ENCODE measurements around the gene OSBPL3. TPM values are rescaled to one million over a fixed set of nuclear protein-coding genes. Genes with fewer than 3 reads are reported as not detected.

Gene OSBPL3
- total and polyA plus RNA-seq, 2 donors (not counting 3 experiments of a cell fraction or from before 2014, with no cell fraction given) = 7.5 to 27.1 TPM

DNA sequence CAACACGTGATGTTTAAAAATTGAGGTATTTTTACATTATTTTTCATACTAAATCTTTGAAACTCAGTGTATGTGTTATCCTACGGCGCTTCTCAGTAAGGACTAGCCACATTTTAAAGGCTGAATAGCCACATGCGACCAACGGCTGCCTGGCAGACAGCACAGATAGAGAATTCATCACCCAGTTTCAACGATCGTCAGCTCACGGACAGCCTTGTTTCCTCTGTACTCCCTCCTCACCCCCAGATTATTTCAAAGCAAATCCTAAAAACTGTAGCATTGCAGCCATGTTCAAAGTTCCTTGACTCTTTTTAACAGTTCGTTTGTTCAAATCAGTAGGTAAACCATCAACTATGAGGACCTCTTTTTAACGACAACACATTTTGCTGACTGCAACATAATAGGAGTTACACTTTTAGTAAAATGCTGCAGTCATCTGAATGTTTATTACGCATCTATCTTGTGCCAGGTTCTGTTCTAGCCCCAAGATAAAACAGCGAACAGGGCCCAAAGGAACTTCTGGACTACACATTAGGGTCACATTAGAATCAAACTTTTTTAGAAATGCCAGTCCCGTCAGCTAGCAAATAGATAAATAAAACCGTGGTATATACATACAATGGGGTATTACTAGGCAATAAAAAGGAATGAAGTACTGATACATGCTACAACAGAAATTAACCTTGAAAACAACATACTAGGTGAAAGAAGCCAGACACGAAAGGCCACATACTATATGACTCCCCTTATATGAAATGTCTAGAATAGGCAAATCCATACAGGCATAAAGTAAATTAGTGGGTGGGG, 5.7 kb downstream of the OSBPL3 start:
- H3K27ac ChIP-seq (ENCODE audit: insufficient read depth, low read depth, low read length) = no peak overlapping the region
- BruUV-seq (replicated peaks) = no TSS peak
- DNase-seq (ENCODE audit: low read depth, low spot score) (no peak), FAIRE-seq (no peak)
- no peak overlapping the region for H3K4me2 ChIP-seq (ENCODE audit: insufficient read depth, low read length)
- no peaks in the 10 kb centered on the region for H3K36me3 ChIP-seq (ENCODE audit: control insufficient read depth in 2 of 2, extremely low read depth in 1 of 2, insufficient read depth in 2 of 2, low read length in 2 of 2)
- dilution Hi-C loops (cut with MboI; ENCODE audit: extremely low pct_ligation_motif_present, low sequenced_read_pairs) (no loop called here), intact Hi-C loops (cut with micrococcal nuclease) (no loop called here)
- no peaks in the 10 kb centered on the region for H3K9me3 ChIP-seq (replicated peaks; ENCODE audit: control insufficient read depth, insufficient read depth, low read length)
- CTCF ChIA-PET = interaction anchor here (1.5 kb wide), 1 partner anchor 154 kb away, joined by 6 read pairs; no protein-coding TSS in a partner anchor
- POLR2A ChIA-PET = no interaction called here
- no peaks in the 10 kb centered on the region for H3K27me3 ChIP-seq (ENCODE audit: control insufficient read depth in 2 of 2, insufficient read depth in 2 of 2, low read length in 2 of 2)
- no peak overlapping the region for H3K9ac ChIP-seq (replicated peaks; ENCODE audit: extremely low read depth, insufficient read depth, low read length)
- TF ChIP-seq POLR2A (IDR thresholded peaks at IDR 0.05; ENCODE audit: low read depth, low read length) = no peak
- TF ChIP-seq FOS (IDR thresholded peaks at IDR 0.05; ENCODE audit: borderline replicate concordance, insufficient read depth, low read length) = no peak
- no peak for TF ChIP-seq EZH2 (IDR thresholded peaks at IDR 0.05; ENCODE audit: borderline replicate concordance, low read depth, low read length, severe bottlenecking)
- H3K4me3 ChIP-seq (replicated peaks in 1 of 3; ENCODE audit: insufficient read depth in 1 of 3, low read depth in 1 of 3, low read length in 3 of 3) = no peak overlapping the region
- H3K79me2 ChIP-seq (ENCODE audit: control insufficient read depth, insufficient read depth, low read length) = peaks cover 88% of the 10 kb centered on the region
- H4K20me1 ChIP-seq (replicated peaks; ENCODE audit: control insufficient read depth, extremely low read depth, insufficient read depth, low read length) = no peaks in the 10 kb centered on the region
- H3K9me1 ChIP-seq (replicated peaks; ENCODE audit: control insufficient read depth, extremely low read depth, insufficient read depth, low read length) = no peaks in the 10 kb centered on the region
- H2AFZ ChIP-seq (ENCODE audit: low read depth, low read length) = no peak overlapping the region
- peaks cover 20% of the 10 kb centered on the region for H3K4me1 ChIP-seq (ENCODE audit: control insufficient read depth, extremely low read depth, insufficient read depth, low read length)

- no peaks in the 10 kb centered on the region for H3K27me3 ChIP-seq (ENCODE audit: control insufficient read depth in 2 of 2, insufficient read depth in 2 of 2, low read length in 2 of 2)
- H3K4me3 ChIP-seq (replicated peaks in 1 of 3; ENCODE audit: insufficient read depth in 1 of 3, low read depth in 1 of 3, low read length in 3 of 3) = no peak overlapping the region
- BruUV-seq (replicated peaks) = no TSS peak
- no peaks in the 10 kb centered on the region for H3K36me3 ChIP-seq (ENCODE audit: control insufficient read depth in 2 of 2, extremely low read depth in 1 of 2, insufficient read depth in 2 of 2, low read length in 2 of 2)
- TF ChIP-seq JUN (IDR thresholded peaks at IDR 0.05; ENCODE audit: borderline replicate concordance, insufficient read depth, insufficient read length, low read depth) = no peak
- TF ChIP-seq EZH2 (IDR thresholded peaks at IDR 0.05; ENCODE audit: borderline replicate concordance, low read depth, low read length, severe bottlenecking) = no peak
- TF ChIP-seq POLR2AphosphoS5 (IDR thresholded peaks at IDR 0.05; ENCODE audit: insufficient read depth, low read depth, low read length) = no peak
- no peak for TF ChIP-seq MAX (IDR thresholded peaks at IDR 0.05; ENCODE audit: insufficient read depth, insufficient read length)
- TF ChIP-seq POLR2A (IDR thresholded peaks at IDR 0.05; ENCODE audit: low read depth, low read length) = no peak
- TF ChIP-seq, protein P1, sequence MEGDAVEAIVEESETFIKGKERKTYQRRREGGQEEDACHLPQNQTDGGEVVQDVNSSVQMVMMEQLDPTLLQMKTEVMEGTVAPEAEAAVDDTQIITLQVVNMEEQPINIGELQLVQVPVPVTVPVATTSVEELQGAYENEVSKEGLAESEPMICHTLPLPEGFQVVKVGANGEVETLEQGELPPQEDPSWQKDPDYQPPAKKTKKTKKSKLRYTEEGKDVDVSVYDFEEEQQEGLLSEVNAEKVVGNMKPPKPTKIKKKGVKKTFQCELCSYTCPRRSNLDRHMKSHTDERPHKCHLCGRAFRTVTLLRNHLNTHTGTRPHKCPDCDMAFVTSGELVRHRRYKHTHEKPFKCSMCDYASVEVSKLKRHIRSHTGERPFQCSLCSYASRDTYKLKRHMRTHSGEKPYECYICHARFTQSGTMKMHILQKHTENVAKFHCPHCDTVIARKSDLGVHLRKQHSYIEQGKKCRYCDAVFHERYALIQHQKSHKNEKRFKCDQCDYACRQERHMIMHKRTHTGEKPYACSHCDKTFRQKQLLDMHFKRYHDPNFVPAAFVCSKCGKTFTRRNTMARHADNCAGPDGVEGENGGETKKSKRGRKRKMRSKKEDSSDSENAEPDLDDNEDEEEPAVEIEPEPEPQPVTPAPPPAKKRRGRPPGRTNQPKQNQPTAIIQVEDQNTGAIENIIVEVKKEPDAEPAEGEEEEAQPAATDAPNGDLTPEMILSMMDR (IDR thresholded peaks at IDR 0.05; ENCODE audit: extremely low read depth in 1 of 2, insufficient read depth in 1 of 2, low read depth in 1 of 2, low read length in 2 of 2) = no peak
- no peak for TF ChIP-seq FOS (IDR thresholded peaks at IDR 0.05; ENCODE audit: borderline replicate concordance, insufficient read depth, low read length)
- no peak for TF ChIP-seq GATA2 (IDR thresholded peaks at IDR 0.05; ENCODE audit: insufficient read depth, insufficient read length, low read depth, low read length)
- TF ChIP-seq MYC (IDR thresholded peaks at IDR 0.05; ENCODE audit: low read depth, low read length) = no peak
- CTCF ChIA-PET = interaction anchor here (1.2 to 2.3 kb wide), 5 partner anchors 9 to 152 kb away, joined by 4 to 8 read pairs (median 6); no protein-coding TSS in a partner anchor
- intact Hi-C loops (cut with micrococcal nuclease) (no loop called here), dilution Hi-C loops (cut with MboI; ENCODE audit: extremely low pct_ligation_motif_present, low sequenced_read_pairs) (no loop called here)
- H2AFZ ChIP-seq (ENCODE audit: low read depth, low read length) = no peak overlapping the region
- no peaks in the 10 kb centered on the region for H3K9me3 ChIP-seq (replicated peaks; ENCODE audit: control insufficient read depth, insufficient read depth, low read length)
- POLR2A ChIA-PET = no interaction called here
- FAIRE-seq = no peak
- no peak overlapping the region for H3K4me2 ChIP-seq (ENCODE audit: insufficient read depth, low read length)
- H3K4me1 ChIP-seq (ENCODE audit: control insufficient read depth, extremely low read depth, insufficient read depth, low read length) = peaks cover 11% of the 10 kb centered on the region
- H3K79me2 ChIP-seq (ENCODE audit: control insufficient read depth, insufficient read depth, low read length) = peaks cover 86% of the 10 kb centered on the region
- no peak overlapping the region for H3K9ac ChIP-seq (replicated peaks; ENCODE audit: extremely low read depth, insufficient read depth, low read length)
- DNase-seq (ENCODE audit: low read depth, low spot score) = no peak
- no peak overlapping the region for H3K27ac ChIP-seq (ENCODE audit: insufficient read depth, low read depth, low read length)
- H4K20me1 ChIP-seq (replicated peaks; ENCODE audit: control insufficient read depth, extremely low read depth, insufficient read depth, low read length) = no peaks in the 10 kb centered on the region
- H3K9me1 ChIP-seq (replicated peaks; ENCODE audit: control insufficient read depth, extremely low read depth, insufficient read depth, low read length) = no peaks in the 10 kb centered on the region
These were observed 7.0 kb downstream of the OSBPL3 start for GRCh38 chr7:24972991-24973390.

All from endothelial cell of umbilical vein (primary cell).